ENCODE measurements around the gene THRB.

DNA sequence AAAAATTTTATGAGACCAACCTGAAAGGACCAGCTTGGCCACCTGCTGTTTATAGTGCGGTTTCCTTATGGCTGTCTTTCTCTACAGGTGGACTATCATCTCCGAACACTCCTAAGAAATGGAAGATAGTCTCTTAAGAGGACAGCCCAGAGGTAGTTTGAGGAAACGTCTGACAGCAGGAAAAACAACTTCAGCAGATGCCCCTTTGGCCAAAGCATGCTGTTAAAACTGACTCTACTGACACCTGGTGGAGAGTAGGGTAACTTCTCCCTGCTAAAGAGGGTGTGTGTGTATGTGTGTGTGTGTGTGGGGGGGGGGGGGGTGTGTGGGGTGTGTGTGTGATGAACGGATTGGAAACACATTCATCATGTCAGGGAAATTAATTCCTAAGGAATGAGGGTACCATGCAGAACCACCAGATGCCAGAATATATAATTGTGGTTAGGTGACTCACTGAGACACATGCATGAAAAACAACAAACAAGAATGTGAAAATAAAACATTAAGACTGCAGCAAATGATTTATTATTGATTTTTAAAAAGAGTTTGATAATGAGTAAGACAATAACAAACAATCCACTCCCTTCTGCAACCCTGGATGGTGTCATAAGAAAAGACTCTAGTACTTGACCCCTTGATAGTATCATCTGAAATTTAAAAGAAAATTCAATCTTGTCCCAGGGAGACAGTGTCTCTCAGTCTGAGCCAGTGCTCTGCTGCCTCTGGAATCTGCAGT, 256.5 kb downstream of the THRB start:
- TF ChIP-seq, protein P1, sequence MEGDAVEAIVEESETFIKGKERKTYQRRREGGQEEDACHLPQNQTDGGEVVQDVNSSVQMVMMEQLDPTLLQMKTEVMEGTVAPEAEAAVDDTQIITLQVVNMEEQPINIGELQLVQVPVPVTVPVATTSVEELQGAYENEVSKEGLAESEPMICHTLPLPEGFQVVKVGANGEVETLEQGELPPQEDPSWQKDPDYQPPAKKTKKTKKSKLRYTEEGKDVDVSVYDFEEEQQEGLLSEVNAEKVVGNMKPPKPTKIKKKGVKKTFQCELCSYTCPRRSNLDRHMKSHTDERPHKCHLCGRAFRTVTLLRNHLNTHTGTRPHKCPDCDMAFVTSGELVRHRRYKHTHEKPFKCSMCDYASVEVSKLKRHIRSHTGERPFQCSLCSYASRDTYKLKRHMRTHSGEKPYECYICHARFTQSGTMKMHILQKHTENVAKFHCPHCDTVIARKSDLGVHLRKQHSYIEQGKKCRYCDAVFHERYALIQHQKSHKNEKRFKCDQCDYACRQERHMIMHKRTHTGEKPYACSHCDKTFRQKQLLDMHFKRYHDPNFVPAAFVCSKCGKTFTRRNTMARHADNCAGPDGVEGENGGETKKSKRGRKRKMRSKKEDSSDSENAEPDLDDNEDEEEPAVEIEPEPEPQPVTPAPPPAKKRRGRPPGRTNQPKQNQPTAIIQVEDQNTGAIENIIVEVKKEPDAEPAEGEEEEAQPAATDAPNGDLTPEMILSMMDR (IDR thresholded peaks at IDR 0.05) = peak; percentile 25 to 79 (median 66)
- no peak for TF ChIP-seq POLR2A (IDR thresholded peaks at IDR 0.05)
